ENCODE measurements around the gene SLC12A2. TPM values are rescaled to one million over a fixed set of nuclear protein-coding genes. Genes with fewer than 3 reads are reported as not detected.

Gene SLC12A2
- total and polyA plus RNA-seq, 9 of the 15 experiments (the other 6 are each of a cell fraction or from before 2014, with no cell fraction given), result 5.1 to 20.3 (median 12.6) TPM

DNA sequence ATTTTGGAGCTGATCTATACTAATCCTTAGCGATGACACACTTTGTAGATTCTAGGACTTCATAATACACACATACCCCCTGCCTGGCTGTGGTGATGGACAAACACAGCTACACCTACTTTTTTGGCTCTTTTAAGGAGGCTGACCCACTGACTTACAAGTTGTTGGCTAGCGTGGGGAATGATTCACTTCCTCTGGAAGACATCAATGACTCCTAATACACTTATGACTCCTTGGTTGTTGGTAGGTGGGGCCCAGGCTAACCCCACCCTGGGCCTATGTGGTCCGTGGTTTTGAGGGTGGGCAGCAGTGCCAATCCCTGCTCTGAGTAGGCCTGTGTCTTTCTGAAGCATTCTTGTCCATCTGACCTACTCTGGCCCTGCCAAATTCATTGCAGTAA lies 144.4 kb downstream of the SLC12A2 start:
- Histone ChIP-seq H3K4me2 (ENCODE audit: insufficient read depth, low read length) (no peak overlapping the region), H4K20me1 (replicated peaks; ENCODE audit: control insufficient read depth, insufficient read depth, low read length) (no peaks in the 10 kb centered on the region), H3K9me3 (replicated peaks; ENCODE audit: control insufficient read depth, insufficient read depth, low read depth, low read length) (no peaks in the 10 kb centered on the region), H3K36me3 (ENCODE audit: control insufficient read depth, insufficient read depth, low read length) (no peaks in the 10 kb centered on the region), H3K4me1 (replicated peaks in 1 of 2; ENCODE audit: control insufficient read depth in 2 of 2, insufficient read depth in 2 of 2, low read length in 2 of 2) (no peaks in the 10 kb centered on the region), H3K9ac (ENCODE audit: insufficient read depth in 1 of 2, low read depth in 2 of 2, low read length in 2 of 2) (no peak overlapping the region), H3K9me1 (ENCODE audit: control insufficient read depth, insufficient read depth, low read length) (no peaks in the 10 kb centered on the region), H3K27me3 (ENCODE audit: control insufficient read depth in 2 of 2, insufficient read depth in 2 of 2, low read length in 2 of 2) (no peaks in the 10 kb centered on the region), H2AFZ (ENCODE audit: low read depth, low read length) (no peak overlapping the region), H3K79me2 (ENCODE audit: control insufficient read depth, insufficient read depth, low read length) (no peaks in the 10 kb centered on the region), H3K4me3 (no peak overlapping the region), H3K27ac (ENCODE audit: extremely low read depth, low read depth, low read length) (no peak overlapping the region)
- CTCF ChIA-PET (ENCODE audit: low intra/inter-chr PET ratio), result no interaction called here
- 3% methylated on average over 3 of the region's 3 CpGs for WGBS (ENCODE audit: insufficient coverage, low coverage, missing lambda C conversion rate)
- FAIRE-seq (no peak), ATAC-seq (no peak), DNase-seq (ENCODE audit: extremely low read depth in 1 of 4, low spot score in 3 of 4) (no peak)
- intact Hi-C loops (cut with micrococcal nuclease), result no loop called here
- POLR2A ChIA-PET, result no interaction called here
- no TSS peak for BruUV-seq (replicated peaks)
- in situ Hi-C loops (cut with MboI), result loop anchor here (10.0 kb wide), 1 partner anchor 1547 kb away; no protein-coding TSS in a partner anchor
- TF ChIP-seq, protein P1, sequence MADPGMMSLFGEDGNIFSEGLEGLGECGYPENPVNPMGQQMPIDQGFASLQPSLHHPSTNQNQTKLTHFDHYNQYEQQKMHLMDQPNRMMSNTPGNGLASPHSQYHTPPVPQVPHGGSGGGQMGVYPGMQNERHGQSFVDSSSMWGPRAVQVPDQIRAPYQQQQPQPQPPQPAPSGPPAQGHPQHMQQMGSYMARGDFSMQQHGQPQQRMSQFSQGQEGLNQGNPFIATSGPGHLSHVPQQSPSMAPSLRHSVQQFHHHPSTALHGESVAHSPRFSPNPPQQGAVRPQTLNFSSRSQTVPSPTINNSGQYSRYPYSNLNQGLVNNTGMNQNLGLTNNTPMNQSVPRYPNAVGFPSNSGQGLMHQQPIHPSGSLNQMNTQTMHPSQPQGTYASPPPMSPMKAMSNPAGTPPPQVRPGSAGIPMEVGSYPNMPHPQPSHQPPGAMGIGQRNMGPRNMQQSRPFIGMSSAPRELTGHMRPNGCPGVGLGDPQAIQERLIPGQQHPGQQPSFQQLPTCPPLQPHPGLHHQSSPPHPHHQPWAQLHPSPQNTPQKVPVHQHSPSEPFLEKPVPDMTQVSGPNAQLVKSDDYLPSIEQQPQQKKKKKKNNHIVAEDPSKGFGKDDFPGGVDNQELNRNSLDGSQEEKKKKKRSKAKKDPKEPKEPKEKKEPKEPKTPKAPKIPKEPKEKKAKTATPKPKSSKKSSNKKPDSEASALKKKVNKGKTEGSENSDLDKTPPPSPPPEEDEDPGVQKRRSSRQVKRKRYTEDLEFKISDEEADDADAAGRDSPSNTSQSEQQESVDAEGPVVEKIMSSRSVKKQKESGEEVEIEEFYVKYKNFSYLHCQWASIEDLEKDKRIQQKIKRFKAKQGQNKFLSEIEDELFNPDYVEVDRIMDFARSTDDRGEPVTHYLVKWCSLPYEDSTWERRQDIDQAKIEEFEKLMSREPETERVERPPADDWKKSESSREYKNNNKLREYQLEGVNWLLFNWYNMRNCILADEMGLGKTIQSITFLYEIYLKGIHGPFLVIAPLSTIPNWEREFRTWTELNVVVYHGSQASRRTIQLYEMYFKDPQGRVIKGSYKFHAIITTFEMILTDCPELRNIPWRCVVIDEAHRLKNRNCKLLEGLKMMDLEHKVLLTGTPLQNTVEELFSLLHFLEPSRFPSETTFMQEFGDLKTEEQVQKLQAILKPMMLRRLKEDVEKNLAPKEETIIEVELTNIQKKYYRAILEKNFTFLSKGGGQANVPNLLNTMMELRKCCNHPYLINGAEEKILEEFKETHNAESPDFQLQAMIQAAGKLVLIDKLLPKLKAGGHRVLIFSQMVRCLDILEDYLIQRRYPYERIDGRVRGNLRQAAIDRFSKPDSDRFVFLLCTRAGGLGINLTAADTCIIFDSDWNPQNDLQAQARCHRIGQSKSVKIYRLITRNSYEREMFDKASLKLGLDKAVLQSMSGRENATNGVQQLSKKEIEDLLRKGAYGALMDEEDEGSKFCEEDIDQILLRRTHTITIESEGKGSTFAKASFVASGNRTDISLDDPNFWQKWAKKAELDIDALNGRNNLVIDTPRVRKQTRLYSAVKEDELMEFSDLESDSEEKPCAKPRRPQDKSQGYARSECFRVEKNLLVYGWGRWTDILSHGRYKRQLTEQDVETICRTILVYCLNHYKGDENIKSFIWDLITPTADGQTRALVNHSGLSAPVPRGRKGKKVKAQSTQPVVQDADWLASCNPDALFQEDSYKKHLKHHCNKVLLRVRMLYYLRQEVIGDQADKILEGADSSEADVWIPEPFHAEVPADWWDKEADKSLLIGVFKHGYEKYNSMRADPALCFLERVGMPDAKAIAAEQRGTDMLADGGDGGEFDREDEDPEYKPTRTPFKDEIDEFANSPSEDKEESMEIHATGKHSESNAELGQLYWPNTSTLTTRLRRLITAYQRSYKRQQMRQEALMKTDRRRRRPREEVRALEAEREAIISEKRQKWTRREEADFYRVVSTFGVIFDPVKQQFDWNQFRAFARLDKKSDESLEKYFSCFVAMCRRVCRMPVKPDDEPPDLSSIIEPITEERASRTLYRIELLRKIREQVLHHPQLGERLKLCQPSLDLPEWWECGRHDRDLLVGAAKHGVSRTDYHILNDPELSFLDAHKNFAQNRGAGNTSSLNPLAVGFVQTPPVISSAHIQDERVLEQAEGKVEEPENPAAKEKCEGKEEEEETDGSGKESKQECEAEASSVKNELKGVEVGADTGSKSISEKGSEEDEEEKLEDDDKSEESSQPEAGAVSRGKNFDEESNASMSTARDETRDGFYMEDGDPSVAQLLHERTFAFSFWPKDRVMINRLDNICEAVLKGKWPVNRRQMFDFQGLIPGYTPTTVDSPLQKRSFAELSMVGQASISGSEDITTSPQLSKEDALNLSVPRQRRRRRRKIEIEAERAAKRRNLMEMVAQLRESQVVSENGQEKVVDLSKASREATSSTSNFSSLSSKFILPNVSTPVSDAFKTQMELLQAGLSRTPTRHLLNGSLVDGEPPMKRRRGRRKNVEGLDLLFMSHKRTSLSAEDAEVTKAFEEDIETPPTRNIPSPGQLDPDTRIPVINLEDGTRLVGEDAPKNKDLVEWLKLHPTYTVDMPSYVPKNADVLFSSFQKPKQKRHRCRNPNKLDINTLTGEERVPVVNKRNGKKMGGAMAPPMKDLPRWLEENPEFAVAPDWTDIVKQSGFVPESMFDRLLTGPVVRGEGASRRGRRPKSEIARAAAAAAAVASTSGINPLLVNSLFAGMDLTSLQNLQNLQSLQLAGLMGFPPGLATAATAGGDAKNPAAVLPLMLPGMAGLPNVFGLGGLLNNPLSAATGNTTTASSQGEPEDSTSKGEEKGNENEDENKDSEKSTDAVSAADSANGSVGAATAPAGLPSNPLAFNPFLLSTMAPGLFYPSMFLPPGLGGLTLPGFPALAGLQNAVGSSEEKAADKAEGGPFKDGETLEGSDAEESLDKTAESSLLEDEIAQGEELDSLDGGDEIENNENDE (IDR thresholded peaks at IDR 0.05; ENCODE audit: low read depth, low read length), result no peak
- TF ChIP-seq KDM1A (IDR thresholded peaks at IDR 0.05) (no peak), ZNF436 (CRISPR knock-in tag; IDR thresholded peaks at IDR 0.05) (no peak), ZNF551 (CRISPR knock-in tag; IDR thresholded peaks at IDR 0.05) (no peak), CBX2 (IDR thresholded peaks at IDR 0.05; ENCODE audit: insufficient read depth, low read length, poor library complexity, severe bottlenecking) (no peak), TAL1 (IDR thresholded peaks at IDR 0.05) (no peak)
- TF ChIP-seq, protein P2, sequence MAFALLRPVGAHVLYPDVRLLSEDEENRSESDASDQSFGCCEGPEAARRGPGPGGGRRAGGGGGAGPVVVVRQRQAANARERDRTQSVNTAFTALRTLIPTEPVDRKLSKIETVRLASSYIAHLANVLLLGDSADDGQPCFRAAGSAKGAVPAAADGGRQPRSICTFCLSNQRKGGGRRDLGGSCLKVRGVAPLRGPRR (CRISPR knock-in tag; IDR thresholded peaks at IDR 0.05), result no peak
